IMR-90 (cell line): ENCODE results near the gene SNAP29. TPM values are rescaled to one million over a fixed set of nuclear protein-coding genes. Genes with fewer than 3 reads are reported as not detected.
A peak's percentile ranks its signal among the peaks of the same experiment; 100 is the strongest.

Experiments used
- ATAC-seq: fragments of 200-7000 bp; cut with Tn5 transposase; 2 replicates; pipeline ENCODE4 v1.9.1; 2020; ENCODE audit warnings: low read depth, mild to moderate bottlenecking, moderate library complexity
- BruUV-seq: library from RNA; stranded (reverse); fragments of 400-500 nt; replicated peaks from 2 replicates; lab custom pipeline; 2021; lab: Mats Ljungman, UMichigan
- CTCF ChIA-PET: fragments of 300-600 bp; formaldehyde crosslinking; extraction: SDS; loops from one replicate; lab custom pipeline; 2021; ENCODE audit warnings: antibody characterized with exemption; lab: Yijun Ruan, JAX
- POLR2A ChIA-PET: fragments of 300-600 bp; sonication (Branson Sonifier 250); formaldehyde crosslinking; loops from one replicate; lab custom pipeline; 2022; ENCODE audit warnings: antibody characterized with exemption; ENCODE audit not compliant: unreplicated experiment; lab: Charles Lee
- DNase-seq: peaks from one replicate; pipeline ENCODE4 v3.0.0; 2013
- H2AFZ ChIP-seq: replicated peaks from 2 replicates; pipeline ENCODE3; 2013; ENCODE audit warnings: low read length, mild to moderate bottlenecking; ENCODE audit not compliant: poor library complexity
- H2AK5ac ChIP-seq: 2 replicates; pipeline ENCODE4 v1.6.1; 2013; ENCODE audit warnings: low read depth, low read length, inconsistent platforms
- H2AK9ac ChIP-seq: replicated peaks from 2 replicates; pipeline ENCODE3; 2013; ENCODE audit warnings: mild to moderate bottlenecking, low read depth, low read length, moderate library complexity; ENCODE audit not compliant: poor library complexity
- H2BK120ac ChIP-seq: 2 replicates; pipeline ENCODE4 v1.6.1; 2013; ENCODE audit warnings: low read depth, low read length, inconsistent platforms
- H2BK15ac ChIP-seq: 3 replicates; pipeline ENCODE4 v1.6.1; 2013; ENCODE audit warnings: low read depth, low read length, inconsistent platforms
- H2BK20ac ChIP-seq: 2 replicates; pipeline ENCODE4 v1.6.1; 2013; ENCODE audit warnings: low read depth, mild to moderate bottlenecking, inconsistent platforms, low read length, moderate library complexity
- H2BK5ac ChIP-seq: 2 replicates; pipeline ENCODE4 v1.6.1; 2013; ENCODE audit warnings: mild to moderate bottlenecking, low read depth, low read length, inconsistent platforms; ENCODE audit not compliant: poor library complexity, severe bottlenecking
- H3K14ac ChIP-seq: replicated peaks from 2 replicates; pipeline ENCODE4 v1.6.1; 2013; ENCODE audit warnings: low read depth, low read length, inconsistent platforms
- H3K18ac ChIP-seq: 2 replicates; pipeline ENCODE4 v1.6.1; 2013; ENCODE audit warnings: low read depth, low read length, control low read depth
- H3K23ac ChIP-seq: 2 replicates; pipeline ENCODE4 v1.6.1; 2013; ENCODE audit warnings: low read depth, low read length, inconsistent platforms
- H3K27ac ChIP-seq: 2 replicates; pipeline ENCODE4 v1.5.1; 2013; ENCODE audit warnings: mild to moderate bottlenecking, control low read depth, low read length; ENCODE audit not compliant: insufficient read depth
- H3K27me3 ChIP-seq: 2 replicates; pipeline ENCODE4 v1.6.1; 2013; ENCODE audit warnings: low read length; ENCODE audit not compliant: control insufficient read depth, insufficient read depth
- H3K36me3 ChIP-seq: 2 replicates; pipeline ENCODE4 v1.6.1; 2013; ENCODE audit warnings: low read length, mixed read lengths; ENCODE audit not compliant: control insufficient read depth, insufficient read depth
- H3K4ac ChIP-seq: 2 replicates; pipeline ENCODE4 v1.6.1; 2013; ENCODE audit warnings: low read depth, low read length, inconsistent platforms
- H3K4me1 ChIP-seq: 2 replicates; pipeline ENCODE4 v1.6.1; 2013; ENCODE audit warnings: low read length, mixed read lengths; ENCODE audit not compliant: control insufficient read depth, insufficient read depth
- H3K4me2 ChIP-seq: 2 replicates; pipeline ENCODE4 v1.6.1; 2013; ENCODE audit warnings: low read depth, mild to moderate bottlenecking, control low read depth, low read length, moderate library complexity
- H3K4me3 ChIP-seq: 2 replicates; pipeline ENCODE4 v1.5.1; 2013; ENCODE audit warnings: low read depth, mild to moderate bottlenecking, control low read depth, low read length, moderate library complexity; ENCODE audit not compliant: insufficient read depth
- H3K56ac ChIP-seq: 2 replicates; pipeline ENCODE4 v1.6.1; 2013; ENCODE audit warnings: low read length, inconsistent platforms; ENCODE audit not compliant: insufficient read depth; ENCODE audit errors: extremely low read depth
- H3K79me1 ChIP-seq, 2 experiments: 2 replicates each; pipeline ENCODE4 v1.6.1; 2013; ENCODE audit warnings: low read length in 2 of 2, inconsistent platforms in 1 of 2, low read depth in 1 of 2
- H3K9ac ChIP-seq: 2 replicates; pipeline ENCODE4 v1.6.1; 2013; ENCODE audit warnings: low read depth, low read length, control low read depth
- H3K9me1 ChIP-seq: 2 replicates; pipeline ENCODE4 v1.6.1; 2013; ENCODE audit warnings: low read length, inconsistent platforms; ENCODE audit not compliant: insufficient read depth
- H3K9me3 ChIP-seq: 2 replicates; pipeline ENCODE4 v1.6.1; 2013; ENCODE audit warnings: low read length; ENCODE audit not compliant: control insufficient read depth, insufficient read depth
- H4K20me1 ChIP-seq: 2 replicates; pipeline ENCODE4 v1.6.1; 2013; ENCODE audit warnings: low read length, inconsistent platforms; ENCODE audit not compliant: insufficient read depth
- H4K5ac ChIP-seq: 2 replicates; pipeline ENCODE4 v1.6.1; 2013; ENCODE audit warnings: mild to moderate bottlenecking, low read depth, low read length, control low read depth
- H4K8ac ChIP-seq, 2 experiments: 2 replicates each; pipeline ENCODE4 v1.6.1; 2013; ENCODE audit warnings: low read depth in 2 of 2, low read length in 2 of 2, control low read depth in 1 of 2, inconsistent platforms in 1 of 2
- H4K91ac ChIP-seq: 2 replicates; pipeline ENCODE4 v1.6.1; 2013; ENCODE audit warnings: low read depth, low read length, inconsistent platforms; ENCODE audit not compliant: insufficient read depth
- MXI1 ChIP-seq: IDR thresholded peaks from 2 replicates; pipeline ENCODE4 v1.6.1; 2012; ENCODE audit warnings: low read depth, mild to moderate bottlenecking, low read length, moderate library complexity, borderline replicate concordance
- WGBS, 2 experiments: methylation state at CpG; one replicate each; pipeline versions ENCODE4 v1.1.5 to v1.1.7; 2013; ENCODE audit warnings: missing lambda C conversion rate in 2 of 2; ENCODE audit not compliant: insufficient read length in 1 of 2; ENCODE audit errors: extremely low coverage in 2 of 2; 5-methylcytosine and 5-hydroxymethylcytosine counted together
- dilution Hi-C: fragments of 300-500 bp; cut with HindIII; formaldehyde crosslinking; loops from one replicate; pipeline ENCODE4 v1.14.3; 2018; ENCODE audit warnings: low sequenced_read_pairs; ENCODE audit not compliant: unreplicated experiment
- in situ Hi-C: fragments of 300-500 bp; cut with MboI; formaldehyde crosslinking; loops from 3 replicates; pipeline ENCODE4 v1.14.3; 2019; ENCODE audit warnings: low sequenced_read_pairs, inconsistent platforms, mixed read lengths
- intact Hi-C: fragments of 100-400 bp; cut with micrococcal nuclease; formaldehyde crosslinking; loops from 2 replicates; pipeline ENCODE4 v1.10.0; 2022
- polyA plus RNA-seq, 3 experiments: library from polyadenylated mRNA; depleted of rRNA; stranded (reverse); fragments of >200 nt; gene quantifications; 2 replicates each; pipeline ENCODE4 v1.2.3, GENCODE V29; 2012; ENCODE audit warnings: low replicate concordance in 1 of 3
- total RNA-seq: library from RNA; depleted of rRNA; stranded (reverse); fragments of >200 nt; gene quantifications from 2 replicates; pipeline ENCODE4 v1.2.3, GENCODE V29; 2012

The SNAP29 gene
- total and polyA plus RNA-seq, 2 of the 4 experiments (the other 2 are of a cell fraction) = 10.6 to 29.5 TPM

DNA sequence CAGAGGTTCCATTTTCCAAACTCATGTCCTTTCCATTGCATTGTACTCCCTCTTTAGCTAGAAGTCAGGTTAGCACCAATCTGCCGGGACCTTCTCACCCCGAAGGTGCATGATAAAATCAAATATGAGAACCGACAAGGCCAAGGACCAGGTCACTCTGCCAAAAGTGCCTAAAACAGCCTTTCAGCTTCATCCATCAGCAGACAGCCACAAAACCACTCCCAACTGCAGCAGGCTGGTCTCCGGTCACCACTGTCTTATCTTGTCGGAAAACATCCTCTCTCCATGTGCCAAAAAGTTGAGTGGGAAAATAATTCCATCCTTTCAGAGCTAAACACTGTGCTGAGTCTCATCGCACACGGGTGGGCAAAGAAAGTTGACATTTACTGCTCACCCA, 1.6 kb upstream of the SNAP29 start:
- Histone ChIP-seq H3K36me3 (no peaks in the 10 kb centered on the region), H3K27ac (peak overlapping the region; percentile 38; the same call in 1 of the 2 replicates), H4K5ac (no peak overlapping the region), H3K9me3 (no peaks in the 10 kb centered on the region), H3K14ac (peak overlapping the region; percentile 76; the same call in 1 of the 2 replicates), H3K4me3 (peak overlapping the region; percentile 81), H3K9ac (peak overlapping the region; percentile 71), H3K4ac (peak overlapping the region; percentile 62), H2AK9ac (peak overlapping the region; percentile 71), H3K79me1 (peaks cover 28 to 77% of the 10 kb centered on the region in 2 experiments), H2BK20ac (no peak overlapping the region), H2BK15ac (no peak overlapping the region), H3K23ac (peak overlapping the region; percentile 96), H3K4me2 (peak overlapping the region; percentile 88), H2BK120ac (no peak overlapping the region), H4K91ac (no peak overlapping the region), H2AK5ac (peak overlapping the region; percentile 31; the same call in 1 of the 2 replicates), H2BK5ac (peak overlapping the region; percentile 39), H3K18ac (no peak overlapping the region), H3K4me1 (peaks cover 9% of the 10 kb centered on the region), H3K9me1 (peaks cover 23% of the 10 kb centered on the region), H4K20me1 (peaks cover 56% of the 10 kb centered on the region), H4K8ac (no peak overlapping the region), H3K56ac (no peak overlapping the region), H2AFZ (no peak overlapping the region), H3K27me3 (no peaks in the 10 kb centered on the region)
- in situ Hi-C loops (no loop called here), intact Hi-C loops (no loop called here), dilution Hi-C loops (no loop called here)
- WGBS, 2 experiments = 40% methylated on average over 1 of the region's 7 CpGs; no CpG with 5 or more reads in 1 of the 2 experiments
- no peak for TF ChIP-seq MXI1
- no TSS peak for BruUV-seq
- POLR2A ChIA-PET = no interaction called here
- ATAC-seq (no peak), DNase-seq (no peak)
- CTCF ChIA-PET = interaction anchor here (0.8 to 1.1 kb wide), 3 partner anchors 8 to 54 kb away, joined by 3 to 5 read pairs (median 3); no protein-coding TSS in a partner anchor
